ENCODE data around the gene HIRA. TPM values are rescaled to one million over a fixed set of nuclear protein-coding genes. Genes with fewer than 3 reads are reported as not detected.
A peak's percentile ranks its signal among the peaks of the same experiment; 100 is the strongest.
"Not testable (repeated sequence)": the region's sequence is repeated elsewhere in the genome, so short reads cannot be mapped to it uniquely, and the experiment has no call there.

HIRA gene
- total RNA-seq, 1 donor from 2014 or later = 27.9 TPM

GRCh38 chr22:19449422-19449767, 17.9 kb upstream of the HIRA start:
- intact Hi-C loops (cut with DNase I) = no loop called here
- peaks cover 29% of the 10 kb centered on the region for H3K4me1 ChIP-seq
- H3K4me3 ChIP-seq = no peak overlapping the region
- H3K27ac ChIP-seq = no peak overlapping the region
- DNase-seq = no peak
- no peaks in the 10 kb centered on the region for H3K27me3 ChIP-seq (ENCODE audit: low read depth)
- peaks cover 42% of the 10 kb centered on the region for H3K36me3 ChIP-seq
- TF ChIP-seq CTCF (IDR thresholded peaks at IDR 0.05) = no peak
- ATAC-seq = no peak
- no peaks in the 10 kb centered on the region for H3K9me3 ChIP-seq

DNA sequence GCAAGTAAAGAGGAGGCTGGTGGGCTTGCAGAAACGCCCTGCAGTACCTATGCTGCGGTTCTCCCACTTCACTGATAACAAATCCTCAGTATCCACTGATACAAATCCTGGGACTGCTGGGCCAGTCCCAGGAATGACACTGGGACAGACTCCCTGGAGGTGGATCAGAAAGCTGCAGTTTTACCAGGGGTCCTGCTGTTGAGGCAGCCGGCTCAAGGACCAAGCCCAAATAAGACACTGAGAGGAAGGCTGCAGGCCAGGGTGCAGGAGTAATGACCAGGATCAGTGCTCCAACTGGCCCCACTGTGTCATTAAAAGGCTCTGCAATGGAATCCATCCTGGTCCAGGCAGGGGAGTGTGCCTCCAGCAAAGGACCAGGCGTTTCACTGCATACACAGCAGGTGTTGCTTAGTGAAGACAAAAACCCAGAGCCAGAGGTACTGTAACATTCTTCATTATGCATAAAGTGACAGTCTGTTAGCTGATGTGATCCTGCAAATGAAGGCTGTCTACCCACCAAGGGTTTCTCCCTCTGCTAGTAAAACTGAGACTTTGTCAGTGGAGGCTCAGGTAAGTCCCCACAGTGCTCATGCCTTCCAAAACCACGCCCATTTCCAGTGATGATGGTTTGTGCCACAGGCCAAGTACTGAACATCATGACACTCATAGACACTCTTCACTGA, 17.3 kb upstream of the HIRA start:
- H3K27ac ChIP-seq = no peak overlapping the region
- H3K4me3 ChIP-seq = no peak overlapping the region
- intact Hi-C loops (cut with DNase I) = no loop called here

GRCh38 chr22:19448076-19448607, 16.6 kb upstream of the HIRA start:
- peak overlapping the region; percentile 76 for H3K4me3 ChIP-seq
- peaks cover 41% of the 10 kb centered on the region for H3K36me3 ChIP-seq
- ATAC-seq (peak; percentile 50 to 68), DNase-seq (no peak)
- no peaks in the 10 kb centered on the region for H3K27me3 ChIP-seq (ENCODE audit: low read depth)
- no peaks in the 10 kb centered on the region for H3K9me3 ChIP-seq
- H3K27ac ChIP-seq = peak overlapping the region; percentile 89
- intact Hi-C loops (cut with DNase I) = no loop called here
- H3K4me1 ChIP-seq = peaks cover 33% of the 10 kb centered on the region
- no peak for TF ChIP-seq CTCF (IDR thresholded peaks at IDR 0.05)

More for the DNA sequence above, 17.3 kb upstream of the HIRA start:
- Histone ChIP-seq H3K4me1 (peaks cover 30% of the 10 kb centered on the region), H3K9me3 (no peaks in the 10 kb centered on the region), H3K27me3 (ENCODE audit: low read depth) (no peaks in the 10 kb centered on the region), H3K36me3 (peaks cover 42% of the 10 kb centered on the region)
- DNase-seq (no peak), ATAC-seq (no peak)
- TF ChIP-seq CTCF (IDR thresholded peaks at IDR 0.05) = no peak

GRCh38 chr22:19447330-19448075, 16.0 kb upstream of the HIRA start, which contains the start of gene C22orf39:
Gene C22orf39 (minus strand): TSS chr22:19447711. CDS start chr22:19447688, 23 bp downstream.
- Histone ChIP-seq H3K9me3 (no peaks in the 10 kb centered on the region), H3K4me1 (peaks cover 33% of the 10 kb centered on the region), H3K27me3 (ENCODE audit: low read depth) (no peaks in the 10 kb centered on the region), H3K36me3 (peaks cover 39% of the 10 kb centered on the region), H3K4me3 (peak within 1 kb of the TSS; percentile 76), H3K27ac (peak within 1 kb of the TSS; percentile 89)
- DNase-seq (peak; percentile 90), ATAC-seq (peak; percentile 96 to 98)
- intact Hi-C loops (cut with DNase I) = no loop called here
- no peak for TF ChIP-seq CTCF (IDR thresholded peaks at IDR 0.05)

DNA sequence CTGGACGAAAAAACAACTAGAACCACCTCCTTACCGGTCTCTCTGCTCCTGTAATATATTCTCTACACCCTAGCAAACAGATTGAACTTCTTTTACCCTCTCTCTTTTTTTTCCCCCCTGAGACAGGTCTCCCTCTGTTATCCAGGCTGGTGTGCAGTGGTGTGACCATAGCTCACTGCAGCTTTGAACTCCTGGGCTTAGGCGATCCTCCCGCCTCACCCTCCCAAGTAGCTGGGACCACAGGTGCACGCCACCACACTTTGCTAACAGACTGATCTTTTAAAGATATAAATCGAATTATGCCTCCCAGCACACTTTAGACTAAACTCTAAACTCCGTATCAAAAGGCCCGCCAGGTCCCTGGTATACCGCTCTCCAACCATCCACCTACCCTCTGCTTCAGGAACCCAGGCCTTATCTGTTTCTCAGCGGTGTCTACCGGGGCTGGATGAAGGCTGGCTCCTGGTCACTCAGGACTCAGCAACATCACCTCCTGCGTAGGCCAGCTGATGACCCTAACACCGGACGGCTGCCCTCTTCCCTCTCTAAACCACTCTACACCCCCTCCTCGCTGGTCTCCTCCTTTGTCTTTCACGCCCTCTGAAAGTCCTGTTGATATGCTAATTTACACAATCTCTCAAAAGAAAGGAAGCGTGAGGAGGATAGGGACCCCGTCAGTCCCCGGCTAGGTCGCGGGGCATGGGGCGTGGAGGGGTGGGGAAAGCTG, 15.2 kb upstream of the HIRA start:
- Histone ChIP-seq H3K36me3 (peaks cover 38% of the 10 kb centered on the region), H3K4me3 (peak overlapping the region; percentile 76), H3K4me1 (peaks cover 33% of the 10 kb centered on the region), H3K27me3 (ENCODE audit: low read depth) (no peaks in the 10 kb centered on the region), H3K9me3 (no peaks in the 10 kb centered on the region), H3K27ac (peak overlapping the region; percentile 89)
- DNase-seq (no peak), ATAC-seq (peak; percentile 30 to 50)
- intact Hi-C loops (cut with DNase I) = no loop called here
- no peak for TF ChIP-seq CTCF (IDR thresholded peaks at IDR 0.05)

GRCh38 chr22:19445279-19445982, 13.9 kb upstream of the HIRA start:
- H3K27me3 ChIP-seq (ENCODE audit: low read depth); H3K9me3 ChIP-seq; DNase-seq; H3K27ac ChIP-seq; intact Hi-C loops (cut with DNase I); H3K4me3 ChIP-seq; ATAC-seq: not testable (repeated sequence)
- peaks cover 33% of the 10 kb centered on the region for H3K4me1 ChIP-seq
- peaks cover 26% of the 10 kb centered on the region for H3K36me3 ChIP-seq

All from lower lobe of right lung (tissue), 2 donors.